ENCODE data around the gene TMEM167B.

GRCh38 chr1:109084563-109085517 is 5.7 kb upstream of the TMEM167B start:
- TF ChIP-seq EZH2 (IDR thresholded peaks at IDR 0.05; ENCODE audit: insufficient read depth, poor library complexity, severe bottlenecking) (no peak), EZH2phosphoT487 (IDR thresholded peaks at IDR 0.05; ENCODE audit: insufficient read depth, low read depth) (no peak)

Data from GM23248 (cell line).